ENCODE results near the gene SIDT2. TPM values are rescaled to one million over a fixed set of nuclear protein-coding genes. Genes with fewer than 3 reads are reported as not detected.

The SIDT2 gene
- total and polyA plus RNA-seq, 2 of the 8 experiments (the other 6 are each of a cell fraction or from before 2014, with no cell fraction given), result 18.5 to 21.1 TPM

DNA sequence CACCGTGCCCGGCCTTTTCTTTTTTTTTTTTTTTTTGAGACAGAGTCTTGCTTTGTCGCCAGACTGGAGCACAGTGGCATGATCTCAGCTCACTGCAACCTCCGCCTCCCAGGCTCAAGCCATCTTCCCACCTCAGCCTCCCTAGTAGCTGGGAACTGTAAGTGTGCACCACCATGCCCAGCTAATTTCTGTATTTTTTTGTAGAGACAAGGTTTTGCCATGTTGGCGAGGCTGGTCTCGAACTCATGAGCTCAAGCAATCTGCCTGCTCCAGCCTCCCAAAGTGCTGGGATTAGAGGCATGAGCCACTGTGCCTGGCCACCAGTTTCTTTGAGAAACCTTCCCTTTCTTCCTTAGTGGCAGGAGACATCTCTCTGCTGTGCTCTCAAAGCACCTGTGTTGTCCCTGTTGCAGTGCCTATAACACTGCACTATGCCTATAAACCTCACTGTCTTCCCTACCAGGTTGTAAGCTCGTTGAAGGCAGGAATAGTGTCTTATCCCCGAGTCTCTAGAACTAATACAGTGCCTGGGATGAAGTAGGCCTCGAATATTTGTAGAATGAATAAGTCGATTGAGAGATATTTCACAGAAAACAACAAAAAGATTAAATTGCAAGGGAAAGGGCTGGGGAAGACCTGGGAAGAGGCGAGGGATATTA is 34.3 kb downstream of the SIDT2 start (continued):
- TF ChIP-seq EGR1 (IDR thresholded peaks at IDR 0.05; ENCODE audit: borderline replicate concordance, low read depth, low read length) (no peak), BCL11A (IDR thresholded peaks at IDR 0.05; ENCODE audit: low read depth in 2 of 2, low read length in 2 of 2) (no peak), GABPA (IDR thresholded peaks at IDR 0.05; ENCODE audit: borderline replicate concordance, insufficient read depth, low read length) (no peak), TAF7 (optimal IDR thresholded peaks at IDR 0.05; ENCODE audit: borderline replicate concordance, low read depth, low read length) (no peak), CHD1 (IDR thresholded peaks at IDR 0.05; ENCODE audit: low read depth, low read length) (no peak), FOSL1 (IDR thresholded peaks at IDR 0.05; ENCODE audit: insufficient read depth, low read depth, low read length) (no peak)

Data from H1 (cell line).